NCI-H524 treated with DMSO at 0.1 percent for 48 hours (cell line): ENCODE measurements around the gene C10orf120.

ENCODE experiments used
- DNase-seq: peaks from one replicate; lab custom pipeline; 2025; lab: John Stamatoyannopoulos, UW

The C10orf120 gene

GRCh38 chr10:122703483-122704448 lies 4.1 kb upstream of the C10orf120 start:
- no peak for DNase-seq

GRCh38 chr10:122702275-122702674 lies 2.6 kb upstream of the C10orf120 start:
- no peak for DNase-seq

GRCh38 chr10:122701652-122702051 lies 2.0 kb upstream of the C10orf120 start:
- DNase-seq, result no peak

- DNase-seq, result no peak
These were observed 3.0 kb downstream of the C10orf120 start for GRCh38 chr10:122696687-122697086.

- DNase-seq, result no peak
These were observed 6.9 kb downstream of the C10orf120 start for GRCh38 chr10:122692744-122693143.

GRCh38 chr10:122689146-122689820 lies 10.4 kb downstream of the C10orf120 start:
- no peak for DNase-seq

GRCh38 chr10:122688293-122688989 lies 11.2 kb downstream of the C10orf120 start:
- no peak for DNase-seq

GRCh38 chr10:122682522-122682921 lies 17.1 kb downstream of the C10orf120 start:
- DNase-seq, result no peak

GRCh38 chr10:122678266-122678665 lies 21.4 kb downstream of the C10orf120 start:
- DNase-seq, result no peak

GRCh38 chr10:122675278-122675677 lies 24.4 kb downstream of the C10orf120 start:
- no peak for DNase-seq

- no peak for DNase-seq
These were observed 24.9 kb downstream of the C10orf120 start for GRCh38 chr10:122674781-122675180.

- no peak for DNase-seq
These were observed 25.9 kb downstream of the C10orf120 start for GRCh38 chr10:122673731-122674130.

GRCh38 chr10:122673269-122673668 lies 26.4 kb downstream of the C10orf120 start:
- DNase-seq, result no peak

GRCh38 chr10:122672655-122673054 lies 27.0 kb downstream of the C10orf120 start:
- no peak for DNase-seq

GRCh38 chr10:122671355-122671754 lies 28.3 kb downstream of the C10orf120 start:
- no peak for DNase-seq

- no peak for DNase-seq
These were observed 29.8 kb downstream of the C10orf120 start for GRCh38 chr10:122669842-122670241.

GRCh38 chr10:122669045-122669444 lies 30.6 kb downstream of the C10orf120 start:
- DNase-seq, result no peak

GRCh38 chr10:122665946-122666345 lies 33.7 kb downstream of the C10orf120 start:
- DNase-seq, result no peak

GRCh38 chr10:122665329-122665860 lies 34.3 kb downstream of the C10orf120 start:
- DNase-seq, result no peak

- no peak for DNase-seq
These were observed 35.1 kb downstream of the C10orf120 start for GRCh38 chr10:122664501-122664900.

GRCh38 chr10:122663516-122664130 lies 36.0 kb downstream of the C10orf120 start:
- no peak for DNase-seq

- no peak for DNase-seq
These were observed 37.4 kb downstream of the C10orf120 start for GRCh38 chr10:122662231-122662630.
